ENCODE measurements around the gene LOX. TPM values are rescaled to one million over a fixed set of nuclear protein-coding genes. Genes with fewer than 3 reads are reported as not detected.

Gene LOX
- total RNA-seq, 4 donors from 2014 or later = 6.5 to 48.2 (median 12.6) TPM

GRCh38 chr5:122036326-122036725, 41.7 kb downstream of the LOX start:
- DNase-seq (ENCODE audit: low spot score in 2 of 2) = no peak
- no peak overlapping the region for H3K4me3 ChIP-seq (ENCODE audit: low read depth, poor library complexity, severe bottlenecking)
- no peak for TF ChIP-seq POLR2A (IDR thresholded peaks at IDR 0.05)
- TF ChIP-seq CTCF (IDR thresholded peaks at IDR 0.05) = no peak
- intact Hi-C loops (cut with DNase I; ENCODE audit: low total_unique reads) = no loop called here
- 79% methylated on average over 4 of the region's 4 CpGs for WGBS, 2 donors

- no peak overlapping the region for H3K4me3 ChIP-seq (ENCODE audit: low read depth, poor library complexity, severe bottlenecking)
- WGBS, 2 donors = 69 to 78% methylated on average over 2 of the region's 2 CpGs
- intact Hi-C loops (cut with DNase I; ENCODE audit: low total_unique reads) = no loop called here
- no peak for DNase-seq (ENCODE audit: low spot score in 2 of 2)
- TF ChIP-seq POLR2A (IDR thresholded peaks at IDR 0.05) (no peak), CTCF (IDR thresholded peaks at IDR 0.05) (no peak)
These were observed 42.1 kb downstream of the LOX start for GRCh38 chr5:122035913-122036312.

- 87 to 89% methylated on average over 2 of the region's 2 CpGs for WGBS, 2 donors
- TF ChIP-seq POLR2A (IDR thresholded peaks at IDR 0.05) (no peak), CTCF (IDR thresholded peaks at IDR 0.05) (no peak)
- intact Hi-C loops (cut with DNase I; ENCODE audit: low total_unique reads) = no loop called here
- DNase-seq (ENCODE audit: low spot score in 2 of 2) = no peak
- no peak overlapping the region for H3K4me3 ChIP-seq (ENCODE audit: low read depth, poor library complexity, severe bottlenecking)
These were observed 46.2 kb downstream of the LOX start for GRCh38 chr5:122031836-122032235.

- intact Hi-C loops (cut with DNase I; ENCODE audit: low total_unique reads) = no loop called here
- TF ChIP-seq POLR2A (IDR thresholded peaks at IDR 0.05) = no peak
- DNase-seq (ENCODE audit: low spot score in 2 of 2) = no peak
These were observed 47.8 kb downstream of the LOX start for GRCh38 chr5:122030251-122030650.

GRCh38 chr5:122029818-122030217, 48.2 kb downstream of the LOX start:
- 94 to 95% methylated on average over 1 of the region's 1 CpG for WGBS, 2 donors
- no peak overlapping the region for H3K4me3 ChIP-seq (ENCODE audit: low read depth, poor library complexity, severe bottlenecking)
- intact Hi-C loops (cut with DNase I; ENCODE audit: low total_unique reads) = no loop called here
- TF ChIP-seq POLR2A (IDR thresholded peaks at IDR 0.05) (no peak), CTCF (IDR thresholded peaks at IDR 0.05) (no peak)
- DNase-seq (ENCODE audit: low spot score in 2 of 2) = no peak

More at GRCh38 chr5:122030251-122030650, 47.8 kb downstream of the LOX start:
- H3K4me3 ChIP-seq (ENCODE audit: low read depth, poor library complexity, severe bottlenecking) = no peak overlapping the region

- H3K4me3 ChIP-seq (ENCODE audit: low read depth, poor library complexity, severe bottlenecking) = no peak overlapping the region
- no peak for DNase-seq (ENCODE audit: low spot score in 2 of 2)
- no peak for TF ChIP-seq POLR2A (IDR thresholded peaks at IDR 0.05)
- no peak for TF ChIP-seq CTCF (IDR thresholded peaks at IDR 0.05)
- WGBS, 2 donors = 90 to 95% methylated on average over 2 of the region's 2 CpGs
- intact Hi-C loops (cut with DNase I; ENCODE audit: low total_unique reads) = no loop called here
These were observed 55.1 kb downstream of the LOX start for GRCh38 chr5:122022966-122023365.
